ENCODE results near the gene TJP2. TPM values are rescaled to one million over a fixed set of nuclear protein-coding genes. Genes with fewer than 3 reads are reported as not detected.

TJP2 gene
- polyA plus RNA-seq, 1 donor from 2014 or later = 3.1 TPM

DNA sequence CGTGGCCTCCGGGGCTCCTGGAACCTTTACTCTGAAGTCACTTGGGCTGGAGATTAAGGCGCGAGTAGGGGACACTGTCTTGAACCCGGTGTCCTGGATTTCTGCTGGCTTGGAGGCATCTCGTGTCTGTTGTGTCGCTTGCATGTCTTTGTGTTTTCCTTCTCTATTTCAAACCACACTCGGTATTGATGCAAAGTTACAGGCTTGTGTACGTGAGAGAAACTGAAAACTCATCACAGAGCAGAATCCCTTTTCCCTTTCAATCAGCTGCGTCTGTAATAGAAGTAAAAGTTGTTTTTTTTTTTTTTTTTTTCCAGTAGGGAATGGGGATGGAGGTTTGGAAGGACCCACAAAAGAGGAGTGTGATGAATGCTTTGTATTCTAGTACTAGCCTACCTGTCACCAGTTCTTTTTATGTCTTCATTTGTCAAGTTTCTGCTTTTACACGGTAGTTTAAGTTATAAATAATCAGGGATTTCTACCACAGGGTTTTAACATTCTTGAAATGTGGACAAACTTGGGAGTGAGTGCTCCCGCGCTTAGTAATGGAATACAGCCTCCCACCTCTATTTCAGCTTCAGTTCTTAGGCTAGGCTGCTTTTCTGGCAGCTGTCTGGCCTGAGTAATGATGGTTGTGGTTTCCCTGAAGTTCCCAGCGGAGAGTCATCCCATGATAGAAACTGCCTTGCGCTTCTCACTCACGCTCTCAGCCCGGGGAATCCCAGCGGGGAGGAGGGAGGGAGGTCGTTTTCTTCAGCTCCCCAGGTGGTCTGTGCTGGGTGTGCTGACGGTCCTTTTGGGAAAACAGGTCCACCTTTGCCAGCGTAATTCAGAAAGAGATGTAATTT is 763 bp downstream of the TJP2 start:
- Histone ChIP-seq H3K9ac (ENCODE audit: low read length) (no peak overlapping the region), H4K20me1 (ENCODE audit: insufficient read depth) (no peaks in the 10 kb centered on the region), H3K4me2 (ENCODE audit: low read length) (peak overlapping the region; percentile 71), H2AFZ (ENCODE audit: low read depth, low read length) (no peak overlapping the region), H3K4me3 (ENCODE audit: low read length) (peak overlapping the region; percentile 85), H3F3A (ENCODE audit: insufficient read depth, low read length, poor library complexity, severe bottlenecking) (no peaks in the 10 kb centered on the region), H3K27me3 (ENCODE audit: insufficient read depth, low read depth, low read length) (peaks cover 37% of the 10 kb centered on the region), H3K9me2 (ENCODE audit: insufficient read depth, low read length) (no peaks in the 10 kb centered on the region), H3K36me3 (ENCODE audit: insufficient read depth, low read length) (no peaks in the 10 kb centered on the region), H3K9me3 (ENCODE audit: low read length) (no peaks in the 10 kb centered on the region), H3K27ac (ENCODE audit: low read length) (no peak overlapping the region), H3K79me2 (replicated peaks; ENCODE audit: insufficient read depth, low read length) (no peaks in the 10 kb centered on the region)
- TF ChIP-seq, protein P1, sequence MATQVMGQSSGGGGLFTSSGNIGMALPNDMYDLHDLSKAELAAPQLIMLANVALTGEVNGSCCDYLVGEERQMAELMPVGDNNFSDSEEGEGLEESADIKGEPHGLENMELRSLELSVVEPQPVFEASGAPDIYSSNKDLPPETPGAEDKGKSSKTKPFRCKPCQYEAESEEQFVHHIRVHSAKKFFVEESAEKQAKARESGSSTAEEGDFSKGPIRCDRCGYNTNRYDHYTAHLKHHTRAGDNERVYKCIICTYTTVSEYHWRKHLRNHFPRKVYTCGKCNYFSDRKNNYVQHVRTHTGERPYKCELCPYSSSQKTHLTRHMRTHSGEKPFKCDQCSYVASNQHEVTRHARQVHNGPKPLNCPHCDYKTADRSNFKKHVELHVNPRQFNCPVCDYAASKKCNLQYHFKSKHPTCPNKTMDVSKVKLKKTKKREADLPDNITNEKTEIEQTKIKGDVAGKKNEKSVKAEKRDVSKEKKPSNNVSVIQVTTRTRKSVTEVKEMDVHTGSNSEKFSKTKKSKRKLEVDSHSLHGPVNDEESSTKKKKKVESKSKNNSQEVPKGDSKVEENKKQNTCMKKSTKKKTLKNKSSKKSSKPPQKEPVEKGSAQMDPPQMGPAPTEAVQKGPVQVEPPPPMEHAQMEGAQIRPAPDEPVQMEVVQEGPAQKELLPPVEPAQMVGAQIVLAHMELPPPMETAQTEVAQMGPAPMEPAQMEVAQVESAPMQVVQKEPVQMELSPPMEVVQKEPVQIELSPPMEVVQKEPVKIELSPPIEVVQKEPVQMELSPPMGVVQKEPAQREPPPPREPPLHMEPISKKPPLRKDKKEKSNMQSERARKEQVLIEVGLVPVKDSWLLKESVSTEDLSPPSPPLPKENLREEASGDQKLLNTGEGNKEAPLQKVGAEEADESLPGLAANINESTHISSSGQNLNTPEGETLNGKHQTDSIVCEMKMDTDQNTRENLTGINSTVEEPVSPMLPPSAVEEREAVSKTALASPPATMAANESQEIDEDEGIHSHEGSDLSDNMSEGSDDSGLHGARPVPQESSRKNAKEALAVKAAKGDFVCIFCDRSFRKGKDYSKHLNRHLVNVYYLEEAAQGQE (IDR thresholded peaks at IDR 0.05; ENCODE audit: borderline replicate concordance) = no peak
- no peak for TF ChIP-seq MXI1 (conservative IDR thresholded peaks at IDR 0.05; ENCODE audit: poor library complexity, severe bottlenecking)
- no peak for TF ChIP-seq POLR2AphosphoS5 (IDR thresholded peaks at IDR 0.05)
- no peak for TF ChIP-seq EP300 (conservative IDR thresholded peaks at IDR 0.05; ENCODE audit: poor library complexity, severe bottlenecking)
- TF ChIP-seq, protein P2, sequence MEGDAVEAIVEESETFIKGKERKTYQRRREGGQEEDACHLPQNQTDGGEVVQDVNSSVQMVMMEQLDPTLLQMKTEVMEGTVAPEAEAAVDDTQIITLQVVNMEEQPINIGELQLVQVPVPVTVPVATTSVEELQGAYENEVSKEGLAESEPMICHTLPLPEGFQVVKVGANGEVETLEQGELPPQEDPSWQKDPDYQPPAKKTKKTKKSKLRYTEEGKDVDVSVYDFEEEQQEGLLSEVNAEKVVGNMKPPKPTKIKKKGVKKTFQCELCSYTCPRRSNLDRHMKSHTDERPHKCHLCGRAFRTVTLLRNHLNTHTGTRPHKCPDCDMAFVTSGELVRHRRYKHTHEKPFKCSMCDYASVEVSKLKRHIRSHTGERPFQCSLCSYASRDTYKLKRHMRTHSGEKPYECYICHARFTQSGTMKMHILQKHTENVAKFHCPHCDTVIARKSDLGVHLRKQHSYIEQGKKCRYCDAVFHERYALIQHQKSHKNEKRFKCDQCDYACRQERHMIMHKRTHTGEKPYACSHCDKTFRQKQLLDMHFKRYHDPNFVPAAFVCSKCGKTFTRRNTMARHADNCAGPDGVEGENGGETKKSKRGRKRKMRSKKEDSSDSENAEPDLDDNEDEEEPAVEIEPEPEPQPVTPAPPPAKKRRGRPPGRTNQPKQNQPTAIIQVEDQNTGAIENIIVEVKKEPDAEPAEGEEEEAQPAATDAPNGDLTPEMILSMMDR (IDR thresholded peaks at IDR 0.05; ENCODE audit: poor library complexity, severe bottlenecking) = no peak
- no peak for TF ChIP-seq RAD21 (conservative IDR thresholded peaks at IDR 0.05)
- TF ChIP-seq EZH2 (IDR thresholded peaks at IDR 0.05; ENCODE audit: borderline replicate concordance, insufficient read depth, low read length, poor library complexity, severe bottlenecking) = no peak
- no peak for TF ChIP-seq SMC3 (conservative IDR thresholded peaks at IDR 0.05; ENCODE audit: poor library complexity)

DNA sequence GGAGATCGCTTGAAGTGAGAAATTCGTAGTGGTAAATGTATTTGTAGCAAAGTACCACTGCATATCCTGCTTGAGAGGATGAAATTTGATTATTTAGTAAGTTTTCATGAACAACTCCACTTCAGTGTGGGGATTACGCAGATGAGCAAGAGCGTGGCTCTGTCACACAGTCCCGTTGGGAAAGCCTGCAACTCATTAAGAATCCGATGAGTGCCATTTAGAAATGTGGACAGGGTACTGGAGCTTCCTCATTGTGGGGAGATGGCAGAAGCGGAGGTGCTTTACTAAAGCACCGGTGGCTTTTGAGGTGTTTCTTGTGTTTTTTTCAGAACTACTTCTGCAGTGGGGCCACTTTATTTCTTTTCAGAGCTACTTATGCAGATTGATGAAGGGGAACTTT is 1.4 kb downstream of the TJP2 start:
- Histone ChIP-seq H3K4me2 (ENCODE audit: low read length) (no peak overlapping the region), H2AFZ (ENCODE audit: low read depth, low read length) (no peak overlapping the region), H3K27me3 (ENCODE audit: insufficient read depth, low read depth, low read length) (peaks cover 37% of the 10 kb centered on the region), H3K79me2 (replicated peaks; ENCODE audit: insufficient read depth, low read length) (no peaks in the 10 kb centered on the region), H3K27ac (ENCODE audit: low read length) (no peak overlapping the region), H3F3A (ENCODE audit: insufficient read depth, low read length, poor library complexity, severe bottlenecking) (no peaks in the 10 kb centered on the region), H3K36me3 (ENCODE audit: insufficient read depth, low read length) (no peaks in the 10 kb centered on the region), H3K9me3 (ENCODE audit: low read length) (no peaks in the 10 kb centered on the region), H3K4me3 (ENCODE audit: low read length) (peak overlapping the region; percentile 85), H3K9ac (ENCODE audit: low read length) (no peak overlapping the region), H4K20me1 (ENCODE audit: insufficient read depth) (no peaks in the 10 kb centered on the region), H3K9me2 (ENCODE audit: insufficient read depth, low read length) (no peaks in the 10 kb centered on the region)
- TF ChIP-seq, protein P1 (IDR thresholded peaks at IDR 0.05; ENCODE audit: borderline replicate concordance) = no peak
- TF ChIP-seq POLR2AphosphoS5 (IDR thresholded peaks at IDR 0.05) (no peak), EZH2 (IDR thresholded peaks at IDR 0.05; ENCODE audit: borderline replicate concordance, insufficient read depth, low read length, poor library complexity, severe bottlenecking) (no peak), SMC3 (conservative IDR thresholded peaks at IDR 0.05; ENCODE audit: poor library complexity) (no peak), TAF1 (IDR thresholded peaks at IDR 0.05; ENCODE audit: low read depth) (no peak), EP300 (conservative IDR thresholded peaks at IDR 0.05; ENCODE audit: poor library complexity, severe bottlenecking) (no peak), MXI1 (conservative IDR thresholded peaks at IDR 0.05; ENCODE audit: poor library complexity, severe bottlenecking) (no peak), RAD21 (conservative IDR thresholded peaks at IDR 0.05) (no peak)
- TF ChIP-seq, protein P2 (IDR thresholded peaks at IDR 0.05; ENCODE audit: poor library complexity, severe bottlenecking) = no peak

Data from neural cell (in vitro differentiated cells).